ENCODE measurements around the gene RTKN2.

DNA sequence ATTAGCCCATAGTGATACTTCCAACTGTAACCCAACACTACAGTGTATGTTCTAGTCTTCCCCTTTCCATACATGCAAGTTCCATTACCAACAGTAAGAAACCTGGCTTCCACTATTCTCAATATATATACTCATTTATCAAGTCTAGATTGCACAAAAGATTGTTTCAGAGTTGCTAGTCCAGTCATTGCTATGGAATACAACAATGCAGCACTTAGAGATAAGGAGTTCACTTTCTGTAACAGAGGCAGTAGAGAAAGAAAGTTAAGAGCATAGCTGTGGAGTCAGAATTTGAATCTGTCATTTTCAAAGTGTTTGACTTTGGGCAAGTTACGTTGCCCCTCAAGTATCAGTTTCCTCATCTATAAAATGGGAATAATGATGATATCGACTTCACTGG is 90.1 kb downstream of the RTKN2 start:
- no peak for TF ChIP-seq SIN3A (IDR thresholded peaks at IDR 0.05; ENCODE audit: borderline replicate concordance, insufficient read depth, low read length)
- TF ChIP-seq, protein P1, sequence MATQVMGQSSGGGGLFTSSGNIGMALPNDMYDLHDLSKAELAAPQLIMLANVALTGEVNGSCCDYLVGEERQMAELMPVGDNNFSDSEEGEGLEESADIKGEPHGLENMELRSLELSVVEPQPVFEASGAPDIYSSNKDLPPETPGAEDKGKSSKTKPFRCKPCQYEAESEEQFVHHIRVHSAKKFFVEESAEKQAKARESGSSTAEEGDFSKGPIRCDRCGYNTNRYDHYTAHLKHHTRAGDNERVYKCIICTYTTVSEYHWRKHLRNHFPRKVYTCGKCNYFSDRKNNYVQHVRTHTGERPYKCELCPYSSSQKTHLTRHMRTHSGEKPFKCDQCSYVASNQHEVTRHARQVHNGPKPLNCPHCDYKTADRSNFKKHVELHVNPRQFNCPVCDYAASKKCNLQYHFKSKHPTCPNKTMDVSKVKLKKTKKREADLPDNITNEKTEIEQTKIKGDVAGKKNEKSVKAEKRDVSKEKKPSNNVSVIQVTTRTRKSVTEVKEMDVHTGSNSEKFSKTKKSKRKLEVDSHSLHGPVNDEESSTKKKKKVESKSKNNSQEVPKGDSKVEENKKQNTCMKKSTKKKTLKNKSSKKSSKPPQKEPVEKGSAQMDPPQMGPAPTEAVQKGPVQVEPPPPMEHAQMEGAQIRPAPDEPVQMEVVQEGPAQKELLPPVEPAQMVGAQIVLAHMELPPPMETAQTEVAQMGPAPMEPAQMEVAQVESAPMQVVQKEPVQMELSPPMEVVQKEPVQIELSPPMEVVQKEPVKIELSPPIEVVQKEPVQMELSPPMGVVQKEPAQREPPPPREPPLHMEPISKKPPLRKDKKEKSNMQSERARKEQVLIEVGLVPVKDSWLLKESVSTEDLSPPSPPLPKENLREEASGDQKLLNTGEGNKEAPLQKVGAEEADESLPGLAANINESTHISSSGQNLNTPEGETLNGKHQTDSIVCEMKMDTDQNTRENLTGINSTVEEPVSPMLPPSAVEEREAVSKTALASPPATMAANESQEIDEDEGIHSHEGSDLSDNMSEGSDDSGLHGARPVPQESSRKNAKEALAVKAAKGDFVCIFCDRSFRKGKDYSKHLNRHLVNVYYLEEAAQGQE (IDR thresholded peaks at IDR 0.05; ENCODE audit: insufficient read depth in 1 of 2, low read depth in 2 of 2, low read length in 2 of 2) = no peak

Data from PFSK-1 (cell line).